GM23248 (cell line): ENCODE measurements around the gene CDRT4. TPM values are rescaled to one million over a fixed set of nuclear protein-coding genes. Genes with fewer than 3 reads are reported as not detected.

Source experiments
- DNase-seq: peaks from one replicate; pipeline ENCODE4 v3.0.0-alpha.2; 2015
- H2AFZ ChIP-seq: fragments of 200-600 bp; sonication (generic); 2 replicates; pipeline ENCODE4 v1.6.1; 2016; ENCODE audit warnings: antibody characterized with exemption
- H3F3A ChIP-seq: fragments of 200-600 bp; sonication (generic); 2 replicates; pipeline ENCODE4 v1.6.1; 2016; ENCODE audit warnings: mild to moderate bottlenecking, antibody characterized with exemption, mixed run types; ENCODE audit not compliant: insufficient read depth
- H3K27ac ChIP-seq: fragments of 200-600 bp; sonication (generic); 2 replicates; pipeline ENCODE4 v1.5.1; 2016; ENCODE audit warnings: mild to moderate bottlenecking
- H3K27me3 ChIP-seq: fragments of 200-600 bp; sonication (generic); replicated peaks from 2 replicates; pipeline ENCODE4 v1.6.1; 2016; ENCODE audit warnings: mild to moderate bottlenecking; ENCODE audit not compliant: insufficient read depth
- H3K36me3 ChIP-seq: fragments of 200-600 bp; sonication (generic); 2 replicates; pipeline ENCODE4 v1.6.1; 2016; ENCODE audit warnings: low read depth, mild to moderate bottlenecking
- H3K4me1 ChIP-seq: fragments of 200-600 bp; sonication (generic); 2 replicates; pipeline ENCODE4 v1.6.1; 2016; ENCODE audit warnings: mild to moderate bottlenecking; ENCODE audit not compliant: insufficient read depth
- H3K4me2 ChIP-seq: fragments of 200-600 bp; sonication (generic); one replicate; pipeline ENCODE4 v1.6.1; 2016; ENCODE audit warnings: mild to moderate bottlenecking; ENCODE audit not compliant: unreplicated experiment
- H3K4me3 ChIP-seq: fragments of 200-600 bp; sonication (generic); 2 replicates; pipeline ENCODE4 v1.5.1; 2016; ENCODE audit warnings: mild to moderate bottlenecking
- H3K79me2 ChIP-seq: fragments of 200-600 bp; sonication (generic); 2 replicates; pipeline ENCODE4 v1.6.1; 2016; ENCODE audit warnings: mild to moderate bottlenecking; ENCODE audit not compliant: insufficient read depth
- H3K9ac ChIP-seq: fragments of 200-600 bp; sonication (generic); 2 replicates; pipeline ENCODE4 v1.6.1; 2016; ENCODE audit warnings: mild to moderate bottlenecking
- H3K9me2 ChIP-seq: fragments of 200-600 bp; sonication (generic); 2 replicates; pipeline ENCODE4 v1.6.1; 2016; ENCODE audit warnings: mixed run types, mild to moderate bottlenecking, moderate library complexity; ENCODE audit not compliant: insufficient read depth
- H3K9me3 ChIP-seq: fragments of 200-600 bp; sonication (generic); one replicate; pipeline ENCODE4 v1.6.1; 2017; ENCODE audit warnings: low read depth
- H4K20me1 ChIP-seq: fragments of 200-600 bp; sonication (generic); 2 replicates; pipeline ENCODE4 v1.6.0; 2016; ENCODE audit not compliant: insufficient read depth
- EZH2 ChIP-seq: fragments of 200-600 bp; sonication (generic); IDR thresholded peaks from 2 replicates; pipeline ENCODE4 v1.6.1; 2018; ENCODE audit warnings: antibody characterized with exemption, mild to moderate bottlenecking; ENCODE audit not compliant: insufficient read depth, poor library complexity, severe bottlenecking
- EZH2phosphoT487 ChIP-seq: fragments of 200-600 bp; sonication (generic); IDR thresholded peaks from 2 replicates; pipeline ENCODE4 v1.6.1; 2018; ENCODE audit warnings: antibody characterized with exemption, moderate library complexity, mild to moderate bottlenecking, low read depth; ENCODE audit not compliant: insufficient read depth
- WGBS, 2 experiments: methylation state at CpG; one replicate each; pipeline ENCODE4 v1.1.6; 2015 to 2017; ENCODE audit warnings: low lambda C conversion rate in 2 of 2, low coverage in 1 of 2; ENCODE audit errors: missing lambda C conversion rate in 2 of 2; 5-methylcytosine and 5-hydroxymethylcytosine counted together
- in situ Hi-C: fragments of 300-500 bp; cut with MboI; formaldehyde crosslinking; loops from 2 replicates; pipeline ENCODE4 v1.15.0; 2020
- polyA plus RNA-seq: library from polyadenylated mRNA; unstranded; fragments of >200 nt; fragmentation: Nextera tagmentation; extraction: Ambion mirVana; gene quantifications from 2 replicates; pipeline ENCODE4 v1.2.1, GENCODE V29; 2016
- total RNA-seq: library from RNA; depleted of rRNA; stranded (reverse); fragments of >200 nt; shearing (Covaris generic); gene quantifications from 2 replicates; pipeline ENCODE4 v1.2.3, GENCODE V29; 2014

The CDRT4 gene
- total and polyA plus RNA-seq, 2 experiments from 2014 or later: 3.0 to 3.8 TPM

GRCh38 chr17:15503731-15504130 is 36.3 kb upstream of the CDRT4 start:
- H3K9me2 ChIP-seq: no peaks in the 10 kb centered on the region
- no peaks in the 10 kb centered on the region for H3K36me3 ChIP-seq
- WGBS, 2 experiments: 57 to 65% methylated on average over 2 of the region's 2 CpGs
- no peaks in the 10 kb centered on the region for H3F3A ChIP-seq
- H3K27me3 ChIP-seq: no peaks in the 10 kb centered on the region
- no peak overlapping the region for H3K27ac ChIP-seq
- H3K4me3 ChIP-seq: no peak overlapping the region
- in situ Hi-C loops: loop anchor here (25.0 kb wide), 1 partner anchor 566 kb away; no protein-coding TSS in a partner anchor
- no peaks in the 10 kb centered on the region for H4K20me1 ChIP-seq
- H3K4me2 ChIP-seq: no peak overlapping the region
- peaks cover 9% of the 10 kb centered on the region; the same call in 1 of the 2 replicates for H3K4me1 ChIP-seq
- H3K79me2 ChIP-seq: no peaks in the 10 kb centered on the region
- H2AFZ ChIP-seq: no peak overlapping the region
- no peak overlapping the region for H3K9ac ChIP-seq
- DNase-seq: no peak
- no peaks in the 10 kb centered on the region for H3K9me3 ChIP-seq
- no peak for TF ChIP-seq EZH2phosphoT487
- TF ChIP-seq EZH2: no peak

GRCh38 chr17:15502369-15503112 is 35.1 kb upstream of the CDRT4 start:
- no peaks in the 10 kb centered on the region for H3K27me3 ChIP-seq
- DNase-seq: peak; percentile 97
- H4K20me1 ChIP-seq: no peaks in the 10 kb centered on the region
- H3K79me2 ChIP-seq: no peaks in the 10 kb centered on the region
- H3K9me2 ChIP-seq: no peaks in the 10 kb centered on the region
- TF ChIP-seq EZH2phosphoT487 (no peak), EZH2 (no peak)
- peaks cover 9% of the 10 kb centered on the region; the same call in 1 of the 2 replicates for H3K4me1 ChIP-seq
- H3K36me3 ChIP-seq: no peaks in the 10 kb centered on the region
- peak overlapping the region; percentile 75 for H3K4me2 ChIP-seq
- H2AFZ ChIP-seq: peak overlapping the region; percentile 74
- in situ Hi-C loops: loop anchor here (25.0 kb wide), 1 partner anchor 565 kb away; no protein-coding TSS in a partner anchor
- peak overlapping the region; percentile 56 for H3K9ac ChIP-seq
- peak overlapping the region; percentile 27 for H3K27ac ChIP-seq
- H3K9me3 ChIP-seq: no peaks in the 10 kb centered on the region
- no peaks in the 10 kb centered on the region for H3F3A ChIP-seq
- H3K4me3 ChIP-seq: peak overlapping the region; percentile 54
- WGBS, 2 experiments: 6 to 9% methylated on average over 30 to 32 of the region's 32 CpGs

GRCh38 chr17:15501793-15502192 is 34.4 kb upstream of the CDRT4 start:
- Histone ChIP-seq H2AFZ (no peak overlapping the region), H3K9me3 (no peaks in the 10 kb centered on the region), H4K20me1 (no peaks in the 10 kb centered on the region), H3K36me3 (no peaks in the 10 kb centered on the region), H3K4me3 (no peak overlapping the region), H3K27ac (no peak overlapping the region), H3K79me2 (no peaks in the 10 kb centered on the region), H3F3A (no peaks in the 10 kb centered on the region), H3K9ac (peak overlapping the region; percentile 56; the same call in 1 of the 2 replicates), H3K4me2 (no peak overlapping the region), H3K4me1 (peaks cover 9% of the 10 kb centered on the region; the same call in 1 of the 2 replicates), H3K9me2 (no peaks in the 10 kb centered on the region), H3K27me3 (no peaks in the 10 kb centered on the region)
- 86 to 87% methylated on average over 7 of the region's 7 CpGs for WGBS, 2 experiments
- no peak for DNase-seq
- TF ChIP-seq EZH2phosphoT487: no peak
- no peak for TF ChIP-seq EZH2
- in situ Hi-C loops: loop anchor here (25.0 kb wide), 1 partner anchor 564 kb away; no protein-coding TSS in a partner anchor

- H3K4me2 ChIP-seq: no peak overlapping the region
- no peaks in the 10 kb centered on the region for H3F3A ChIP-seq
- 63 to 69% methylated on average over 3 of the region's 3 CpGs for WGBS, 2 experiments
- no peaks in the 10 kb centered on the region for H3K27me3 ChIP-seq
- no peaks in the 10 kb centered on the region for H3K9me2 ChIP-seq
- H3K27ac ChIP-seq: no peak overlapping the region
- H3K9me3 ChIP-seq: no peaks in the 10 kb centered on the region
- no peaks in the 10 kb centered on the region for H4K20me1 ChIP-seq
- H3K79me2 ChIP-seq: no peaks in the 10 kb centered on the region
- peaks cover 9% of the 10 kb centered on the region; the same call in 1 of the 2 replicates for H3K4me1 ChIP-seq
- no peak overlapping the region for H2AFZ ChIP-seq
- H3K36me3 ChIP-seq: no peaks in the 10 kb centered on the region
- TF ChIP-seq EZH2: no peak
- TF ChIP-seq EZH2phosphoT487: no peak
- DNase-seq: no peak
- H3K9ac ChIP-seq: no peak overlapping the region
- in situ Hi-C loops: loop anchor here (25.0 kb wide), 1 partner anchor 564 kb away; no protein-coding TSS in a partner anchor
- no peak overlapping the region for H3K4me3 ChIP-seq
Observed at GRCh38 chr17:15501282-15501681, 33.9 kb upstream of the CDRT4 start.
